Endothelial cell of umbilical vein (primary cell): ENCODE data around the gene CAMKMT. TPM values are rescaled to one million over a fixed set of nuclear protein-coding genes. Genes with fewer than 3 reads are reported as not detected.

Source experiments
- BruUV-seq: library from RNA; stranded (reverse); fragments of 400-500 nt; replicated peaks from 2 replicates; lab custom pipeline; 2021; lab: Mats Ljungman, UMichigan
- CTCF ChIA-PET: fragments of 300-600, 350-600 bp; sonication (Branson Sonifier 250); formaldehyde crosslinking; loops from one replicate; lab custom pipeline; 2021; ENCODE audit warnings: antibody characterized with exemption, inconsistent platforms; lab: Charles Lee
- POLR2A ChIA-PET: fragments of 300-600, 350-600 bp; sonication (Branson Sonifier 250); formaldehyde crosslinking; loops from one replicate; lab custom pipeline; 2021; ENCODE audit warnings: antibody characterized with exemption, inconsistent platforms; lab: Charles Lee
- DNase-seq: peaks from one replicate; pipeline ENCODE4 v3.0.0-alpha.2; 2011; ENCODE audit warnings: low read depth, low spot score
- FAIRE-seq: peaks from 2 replicates; lab custom pipeline; 2011; peaks lifted over from hg19 to GRCh38; lab: Jason Lieb, UNC
- H2AFZ ChIP-seq: 2 replicates; pipeline ENCODE4 v1.6.0; 2012; ENCODE audit warnings: low read depth, low read length, control low read depth, inconsistent platforms
- H3K27ac ChIP-seq: 2 replicates; pipeline ENCODE4 v1.5.1; 2011; ENCODE audit warnings: low read depth, mild to moderate bottlenecking, control low read depth, low read length, moderate library complexity; ENCODE audit not compliant: insufficient read depth
- H3K27me3 ChIP-seq, 2 experiments: 2 replicates each; pipeline versions ENCODE4 v1.6.0 to v1.6.1; 2011; ENCODE audit warnings: low read length in 2 of 2, mixed read lengths in 1 of 2; ENCODE audit not compliant: control insufficient read depth in 2 of 2, insufficient read depth in 2 of 2
- H3K36me3 ChIP-seq, 2 experiments: 2 replicates in 1 of 2; 3 replicates in 1 of 2; pipeline ENCODE4 v1.5.1; 2011; ENCODE audit warnings: low read length in 2 of 2, mild to moderate bottlenecking in 1 of 2, moderate library complexity in 1 of 2; ENCODE audit not compliant: control insufficient read depth in 2 of 2, insufficient read depth in 2 of 2; ENCODE audit errors: extremely low read depth in 1 of 2
- H3K4me1 ChIP-seq: 3 replicates; pipeline ENCODE4 v1.5.1; 2011; ENCODE audit warnings: mild to moderate bottlenecking, low read length; ENCODE audit not compliant: control insufficient read depth, insufficient read depth; ENCODE audit errors: extremely low read depth
- H3K4me2 ChIP-seq: 2 replicates; pipeline ENCODE4 v1.6.1; 2011; ENCODE audit warnings: low read length, control low read depth, mixed read lengths; ENCODE audit not compliant: insufficient read depth
- H3K4me3 ChIP-seq, 3 experiments: fragments of 200-600 bp in 1 of 3; sonication (generic), shearing (Covaris generic) in 1 of 3; replicated peaks in 1 of 3; 2 replicates each; pipeline ENCODE4 v1.5.1; 2011 to 2016; ENCODE audit warnings: control low read depth in 3 of 3, low read length in 3 of 3, mild to moderate bottlenecking in 2 of 3, inconsistent platforms in 1 of 3, low read depth in 1 of 3, moderate library complexity in 1 of 3; ENCODE audit not compliant: insufficient read depth in 1 of 3
- H3K79me2 ChIP-seq: 2 replicates; pipeline ENCODE4 v1.6.0; 2012; ENCODE audit warnings: low read length, inconsistent platforms; ENCODE audit not compliant: control insufficient read depth, insufficient read depth
- H3K9ac ChIP-seq: replicated peaks from 2 replicates; pipeline ENCODE3; 2011; ENCODE audit warnings: low read length, control low read depth; ENCODE audit not compliant: insufficient read depth; ENCODE audit errors: extremely low read depth
- H3K9me1 ChIP-seq: replicated peaks from 3 replicates; pipeline ENCODE4 v1.6.0; 2011; ENCODE audit warnings: mild to moderate bottlenecking, low read length; ENCODE audit not compliant: control insufficient read depth, insufficient read depth; ENCODE audit errors: extremely low read depth
- H3K9me3 ChIP-seq: replicated peaks from 2 replicates; pipeline ENCODE4 v1.5.1; 2012; ENCODE audit warnings: low read length, inconsistent platforms; ENCODE audit not compliant: control insufficient read depth, insufficient read depth
- H4K20me1 ChIP-seq: replicated peaks from 2 replicates; pipeline ENCODE3; 2011; ENCODE audit warnings: mild to moderate bottlenecking, low read length; ENCODE audit not compliant: control insufficient read depth, insufficient read depth; ENCODE audit errors: extremely low read depth
- CTCF ChIP-seq, 2 donors: IDR thresholded peaks; 1 replicate in 1 of 2; 2 replicates in 1 of 2; pipeline ENCODE4 v1.5.1; 2011; ENCODE audit warnings: low read length in 2 of 2, mild to moderate bottlenecking in 2 of 2, moderate library complexity in 2 of 2, control low read depth in 1 of 2, inconsistent platforms in 1 of 2, low read depth in 1 of 2; ENCODE audit not compliant: insufficient read depth in 1 of 2; ENCODE audit errors: extremely low read depth in 1 of 2
- FOS ChIP-seq: IDR thresholded peaks from 2 replicates; pipeline ENCODE4 v1.6.1; 2011; ENCODE audit warnings: mild to moderate bottlenecking, low read length, moderate library complexity, borderline replicate concordance; ENCODE audit not compliant: insufficient read depth
- JUN ChIP-seq: IDR thresholded peaks from 2 replicates; pipeline ENCODE4 v1.6.1; 2011; ENCODE audit warnings: borderline replicate concordance, low read depth; ENCODE audit not compliant: insufficient read length, insufficient read depth
- MAX ChIP-seq: IDR thresholded peaks from 2 replicates; pipeline ENCODE4 v1.6.1; 2011; ENCODE audit not compliant: insufficient read depth, insufficient read length
- POLR2AphosphoS5 ChIP-seq: IDR thresholded peaks from 2 replicates; pipeline ENCODE4 v1.6.1; 2012; ENCODE audit warnings: low read depth, mild to moderate bottlenecking, control low read depth, low read length, moderate library complexity; ENCODE audit not compliant: insufficient read depth
- dilution Hi-C: fragments of 300-500 bp; cut with MboI; formaldehyde crosslinking; loops from one replicate; pipeline ENCODE4 v1.15.0; 2019; ENCODE audit warnings: low sequenced_read_pairs; ENCODE audit not compliant: extremely low pct_ligation_motif_present
- intact Hi-C: fragments of 100-400 bp; cut with micrococcal nuclease; formaldehyde crosslinking; loops from one replicate; pipeline ENCODE4 v1.10.0; 2022
- polyA plus RNA-seq, 4 experiments: library from polyadenylated mRNA; depleted of rRNA in 3 of 4; stranded (reverse) in 3 of 4; unstranded in 1 of 4; fragments of >200 nt; gene quantifications; 2 replicates each; pipeline versions ENCODE4 v1.2.1 to v1.2.3, GENCODE V29; 2011 to 2012; ENCODE audit warnings: missing spikeins in 1 of 4
- total RNA-seq: library from RNA; stranded (reverse); gene quantifications from 2 replicates; pipeline ENCODE4 v1.2.3, GENCODE V29; 2021

Gene CAMKMT
- total and polyA plus RNA-seq, 2 donors (not counting 3 experiments of a cell fraction or from before 2014, with no cell fraction given), result 4.1 to 10.7 TPM

GRCh38 chr2:44598330-44599119 is 236.8 kb downstream of the CAMKMT start:
- no peak overlapping the region for H3K9ac ChIP-seq
- dilution Hi-C loops (no loop called here), intact Hi-C loops (no loop called here)
- H3K4me2 ChIP-seq, result peak overlapping the region; percentile 31
- no peak for FAIRE-seq
- ChIA-PET POLR2A (no interaction called here), CTCF (interaction anchor here (0.9 to 1.7 kb wide), 4 partner anchors 19 to 206 kb away, joined by 3 to 10 read pairs (median 4); no protein-coding TSS in a partner anchor)
- peak; percentile 43 for DNase-seq
- no peak overlapping the region for H3K4me3 ChIP-seq
- H3K9me1 ChIP-seq, result no peaks in the 10 kb centered on the region
- no peaks in the 10 kb centered on the region for H3K36me3 ChIP-seq
- BruUV-seq, result no TSS peak
- H3K9me3 ChIP-seq, result no peaks in the 10 kb centered on the region
- peaks cover 6% of the 10 kb centered on the region for H3K4me1 ChIP-seq
- H3K27ac ChIP-seq, result no peak overlapping the region
- no peaks in the 10 kb centered on the region for H3K79me2 ChIP-seq
- no peak overlapping the region for H2AFZ ChIP-seq
- H3K27me3 ChIP-seq, result no peaks in the 10 kb centered on the region
- H4K20me1 ChIP-seq, result no peaks in the 10 kb centered on the region
- TF ChIP-seq JUN (peak; percentile 69), POLR2AphosphoS5 (no peak), MAX (no peak), FOS (peak; percentile 62), CTCF (IDR thresholded peaks at IDR 0.05; ENCODE audit: extremely low read depth in 1 of 2, insufficient read depth in 1 of 2, low read depth in 1 of 2, low read length in 2 of 2) (no peak)
